ENCODE results near the gene HUWE1. TPM values are rescaled to one million over a fixed set of nuclear protein-coding genes. Genes with fewer than 3 reads are reported as not detected.
"Not testable (repeated sequence)": the region's sequence is repeated elsewhere in the genome, so short reads cannot be mapped to it uniquely, and the experiment has no call there.

The HUWE1 gene
- total and polyA plus RNA-seq, 3 experiments from 2014 or later, result 18.7 to 444 (median 437) TPM

GRCh38 chrX:53719666-53720065 lies 33.1 kb upstream of the HUWE1 start:
- Mint-ChIP-seq H3K27ac (peak overlapping the region in 1 of 8 donors; percentile 38), H3K4me1 (peaks cover 32 to 36% (median 34%) of the 10 kb centered on the region in 3 donors)
- POLR2A ChIA-PET; H3K36me3 Mint-ChIP-seq; H3K4me3 Mint-ChIP-seq; DNase-seq; H3K27me3 Mint-ChIP-seq; H3K27ac ChIP-seq (ENCODE audit: low read depth, low read length); H3K4me3 ChIP-seq (ENCODE audit: low read length); H3K9me3 Mint-ChIP-seq; CTCF ChIA-PET; H3K36me3 ChIP-seq (ENCODE audit: insufficient read depth, low read length); H3K9me3 ChIP-seq (ENCODE audit: low read length); H3K27me3 ChIP-seq (ENCODE audit: insufficient read depth, low read length, poor library complexity, severe bottlenecking): not testable (repeated sequence)
- H3K4me1 ChIP-seq (ENCODE audit: insufficient read depth, low read length), result peaks cover 32% of the 10 kb centered on the region

GRCh38 chrX:53718073-53718472 lies 31.6 kb upstream of the HUWE1 start:
- no peak for DNase-seq
- ChIA-PET CTCF (no interaction called here), POLR2A (no interaction called here)
- peak overlapping the region in 6 of 8 donors; percentile 26 to 81 (median 58) for H3K27ac Mint-ChIP-seq
- Histone ChIP-seq H3K27me3 (ENCODE audit: insufficient read depth, low read length, poor library complexity, severe bottlenecking) (no peaks in the 10 kb centered on the region), H3K4me3 (ENCODE audit: low read length) (no peak overlapping the region), H3K4me1 (ENCODE audit: insufficient read depth, low read length) (peaks cover 46% of the 10 kb centered on the region), H3K27ac (ENCODE audit: low read depth, low read length) (no peak overlapping the region), H3K36me3 (ENCODE audit: insufficient read depth, low read length) (no peaks in the 10 kb centered on the region), H3K9me3 (ENCODE audit: low read length) (no peaks in the 10 kb centered on the region)
- no peaks in the 10 kb centered on the region for H3K36me3 Mint-ChIP-seq
- H3K27me3 Mint-ChIP-seq, result peaks cover 0 to 1% of the 10 kb centered on the region in 2 donors
- H3K9me3 Mint-ChIP-seq, result no peaks in the 10 kb centered on the region
- H3K4me3 Mint-ChIP-seq, result no peak overlapping the region
- H3K4me1 Mint-ChIP-seq, result peaks cover 47 to 51% (median 50%) of the 10 kb centered on the region in 3 donors

DNA sequence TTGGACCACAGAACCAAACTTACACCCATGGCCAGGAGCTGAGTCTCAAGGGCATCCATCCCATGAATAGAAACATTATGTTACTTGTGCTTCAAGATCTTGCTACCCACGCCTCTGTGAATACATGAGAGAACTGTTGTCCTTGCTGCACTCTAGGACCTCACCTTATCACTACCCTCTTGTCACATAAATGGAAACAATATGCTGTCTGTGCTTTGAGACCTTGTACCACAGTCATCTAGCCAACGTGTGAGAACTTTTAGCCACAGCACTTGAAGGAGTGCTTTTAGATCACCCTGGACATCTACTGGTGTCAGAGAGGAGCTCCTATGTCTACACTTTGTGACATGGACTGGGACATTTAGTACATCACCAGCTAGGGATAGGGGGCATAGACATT lies 30.7 kb upstream of the HUWE1 start:
- peaks cover 0 to 1% of the 10 kb centered on the region in 2 donors for H3K27me3 Mint-ChIP-seq

GRCh38 chrX:53716328-53717088 lies 30.0 kb upstream of the HUWE1 start:
- H3K4me1 ChIP-seq (ENCODE audit: insufficient read depth, low read length), result peaks cover 46% of the 10 kb centered on the region

More for the DNA sequence above, 30.7 kb upstream of the HUWE1 start:
- no peak overlapping the region for H3K27ac ChIP-seq (ENCODE audit: low read depth, low read length)
- H3K4me1 ChIP-seq (ENCODE audit: insufficient read depth, low read length), result peaks cover 46% of the 10 kb centered on the region
- Mint-ChIP-seq H3K27ac (peak overlapping the region; percentile 94 to 99 (median 96)), H3K4me1 (peaks cover 47 to 51% (median 50%) of the 10 kb centered on the region in 3 donors), H3K36me3 (no peaks in the 10 kb centered on the region), H3K9me3 (no peaks in the 10 kb centered on the region), H3K4me3 (peak overlapping the region in 4 of 7 donors; percentile 6 to 38 (median 26))
- H3K9me3 ChIP-seq (ENCODE audit: low read length), result no peaks in the 10 kb centered on the region
- CTCF ChIA-PET, result interaction anchor here (1.1 kb wide), 1 partner anchor 34 kb away, joined by 3 read pairs; no protein-coding TSS in a partner anchor
- no peak for DNase-seq
- H3K4me3 ChIP-seq (ENCODE audit: low read length), result peak overlapping the region; percentile 13
- H3K36me3 ChIP-seq (ENCODE audit: insufficient read depth, low read length), result no peaks in the 10 kb centered on the region
- no peaks in the 10 kb centered on the region for H3K27me3 ChIP-seq (ENCODE audit: insufficient read depth, low read length, poor library complexity, severe bottlenecking)
- POLR2A ChIA-PET, result interaction anchor here (1.1 to 1.5 kb wide), 2 partner anchors 17 to 33 kb away, joined by 3 to 7 read pairs; no protein-coding TSS in a partner anchor

DNA sequence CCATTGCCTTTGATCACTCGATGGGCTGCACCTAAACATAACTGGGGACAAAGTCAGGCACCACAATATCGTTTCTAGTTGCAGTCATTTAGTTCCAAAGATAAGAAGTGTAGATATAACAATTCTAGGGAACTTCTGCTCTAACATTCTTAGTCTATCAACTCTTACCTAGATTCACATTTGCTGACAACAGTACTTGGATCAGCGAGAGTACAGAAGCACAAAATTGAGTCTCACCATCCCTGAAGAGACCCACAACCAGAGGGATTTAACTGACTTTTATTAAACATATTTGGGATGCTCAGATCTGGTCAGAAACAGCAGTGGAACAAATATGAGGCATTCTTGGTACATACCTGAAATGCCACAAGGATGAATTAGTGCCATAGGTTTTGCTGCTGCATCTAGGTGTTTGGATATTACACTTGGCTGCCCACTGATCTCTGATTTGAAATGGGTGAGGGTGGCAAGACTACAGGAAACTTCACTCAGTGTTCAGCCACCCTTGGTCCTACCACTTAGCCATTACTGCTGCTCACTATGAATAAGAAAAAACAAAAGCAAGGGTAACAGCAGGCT lies 28.9 kb upstream of the HUWE1 start:
- Histone ChIP-seq H3K4me1 (ENCODE audit: insufficient read depth, low read length) (peaks cover 46% of the 10 kb centered on the region), H3K27me3 (ENCODE audit: insufficient read depth, low read length, poor library complexity, severe bottlenecking) (no peaks in the 10 kb centered on the region), H3K36me3 (ENCODE audit: insufficient read depth, low read length) (no peaks in the 10 kb centered on the region), H3K27ac (ENCODE audit: low read depth, low read length) (peak overlapping the region; percentile 65), H3K4me3 (ENCODE audit: low read length) (no peak overlapping the region), H3K9me3 (ENCODE audit: low read length) (no peaks in the 10 kb centered on the region)
- H3K4me1 Mint-ChIP-seq, result peaks cover 47 to 51% (median 50%) of the 10 kb centered on the region in 3 donors
- H3K9me3 Mint-ChIP-seq, result no peaks in the 10 kb centered on the region
- H3K27me3 Mint-ChIP-seq, result peaks cover 0 to 1% of the 10 kb centered on the region in 2 donors
- peak overlapping the region in 6 of 7 donors; percentile 80 to 92 (median 85) for H3K4me3 Mint-ChIP-seq
- no peaks in the 10 kb centered on the region for H3K36me3 Mint-ChIP-seq
- peak overlapping the region; percentile 94 to 99 (median 96) for H3K27ac Mint-ChIP-seq
- no peak for DNase-seq
- ChIA-PET CTCF (interaction anchor here (0.8 to 1.7 kb wide), 5 partner anchors 18 to 116 kb away, joined by 3 to 10 read pairs (median 4); partner anchors contain the start of gene HUWE1), POLR2A (interaction anchor here (1.5 to 3.1 kb wide), 3 partner anchors 29 to 32 kb away, joined by 7 to 14 read pairs (median 10); partner anchors contain the start of gene HUWE1)

More at GRCh38 chrX:53716328-53717088, 30.0 kb upstream of the HUWE1 start:
- H3K9me3 Mint-ChIP-seq, result no peaks in the 10 kb centered on the region
- H3K4me1 Mint-ChIP-seq, result peaks cover 47 to 51% (median 50%) of the 10 kb centered on the region in 3 donors
- peaks cover 0 to 1% of the 10 kb centered on the region in 2 donors for H3K27me3 Mint-ChIP-seq
- H3K27ac Mint-ChIP-seq, result peak overlapping the region; percentile 94 to 99 (median 96)
- H3K36me3 Mint-ChIP-seq, result no peaks in the 10 kb centered on the region
- no peaks in the 10 kb centered on the region for H3K36me3 ChIP-seq (ENCODE audit: insufficient read depth, low read length)
- H3K4me3 ChIP-seq (ENCODE audit: low read length), result peak overlapping the region; percentile 51
- POLR2A ChIA-PET, result interaction anchor here (1.1 to 3.1 kb wide), 3 partner anchors 17 to 33 kb away, joined by 3 to 14 read pairs (median 7); partner anchors contain the start of gene HUWE1
- CTCF ChIA-PET, result interaction anchor here (1.1 kb wide), 1 partner anchor 33 kb away, joined by 3 read pairs; no protein-coding TSS in a partner anchor
- peak; percentile 4 to 76 (median 57) for DNase-seq
- peak overlapping the region; percentile 65 for H3K27ac ChIP-seq (ENCODE audit: low read depth, low read length)
- no peaks in the 10 kb centered on the region for H3K9me3 ChIP-seq (ENCODE audit: low read length)
- H3K27me3 ChIP-seq (ENCODE audit: insufficient read depth, low read length, poor library complexity, severe bottlenecking), result no peaks in the 10 kb centered on the region
- H3K4me3 Mint-ChIP-seq, result peak overlapping the region; percentile 38 to 82 (median 69)

- H3K4me1 ChIP-seq (ENCODE audit: insufficient read depth, low read length), result peaks cover 46% of the 10 kb centered on the region
- no peaks in the 10 kb centered on the region for H3K36me3 ChIP-seq (ENCODE audit: insufficient read depth, low read length)
- peak overlapping the region; percentile 94 to 99 (median 96) for H3K27ac Mint-ChIP-seq
- H3K27me3 ChIP-seq (ENCODE audit: insufficient read depth, low read length, poor library complexity, severe bottlenecking), result no peaks in the 10 kb centered on the region
- H3K36me3 Mint-ChIP-seq, result peaks cover 0 to 2% (median 0%) of the 10 kb centered on the region in 3 donors
- no peaks in the 10 kb centered on the region for H3K9me3 Mint-ChIP-seq
- peaks cover 47 to 51% (median 50%) of the 10 kb centered on the region in 3 donors for H3K4me1 Mint-ChIP-seq
- peak overlapping the region; percentile 79 to 92 (median 84) for H3K4me3 Mint-ChIP-seq
- peak; percentile 30 to 77 (median 56) for DNase-seq
- POLR2A ChIA-PET, result interaction anchor here (1.5 to 3.1 kb wide), 2 partner anchors 29 to 31 kb away, joined by 10 to 14 read pairs; partner anchors contain the start of gene HUWE1
- no peaks in the 10 kb centered on the region for H3K9me3 ChIP-seq (ENCODE audit: low read length)
- H3K27ac ChIP-seq (ENCODE audit: low read depth, low read length), result peak overlapping the region; percentile 75
- CTCF ChIA-PET, result interaction anchor here (0.8 to 1.7 kb wide), 6 partner anchors 8 to 117 kb away, joined by 3 to 10 read pairs (median 4); partner anchors contain the start of gene HUWE1
- H3K27me3 Mint-ChIP-seq, result peaks cover 0 to 3% of the 10 kb centered on the region in 2 donors
- peak overlapping the region; percentile 29 for H3K4me3 ChIP-seq (ENCODE audit: low read length)
Measured at GRCh38 chrX:53714580-53715345, 28.2 kb upstream of the HUWE1 start.

DNA sequence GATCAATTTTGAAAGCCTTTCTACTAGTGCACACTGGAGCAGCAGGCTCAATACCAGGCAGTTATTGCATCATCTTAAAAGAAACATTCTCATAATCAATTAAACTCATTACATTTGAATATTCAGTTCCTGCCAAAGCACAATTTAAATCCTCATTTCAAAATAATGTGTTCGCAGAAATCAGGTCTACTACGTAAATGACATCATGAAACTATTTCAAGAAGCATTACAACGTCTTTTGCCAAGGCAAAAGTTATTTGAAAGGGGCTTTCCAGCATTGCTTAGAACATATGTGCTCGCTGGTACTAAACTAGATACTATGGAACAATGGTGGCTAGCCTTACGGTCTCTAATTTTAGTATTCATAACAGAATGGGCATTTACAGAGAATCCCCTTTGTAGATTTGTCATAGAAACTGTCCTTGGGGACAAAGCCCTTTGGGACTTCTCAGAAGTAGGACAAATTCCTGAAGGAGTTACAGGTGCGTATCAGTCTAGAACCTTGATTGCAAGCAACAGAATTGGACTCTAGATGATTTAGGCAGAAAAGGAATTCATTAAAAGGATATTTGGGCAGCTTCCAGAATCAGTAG lies 27.6 kb upstream of the HUWE1 start:
- CTCF ChIA-PET, result interaction anchor here (1.0 to 1.7 kb wide), 3 partner anchors 9 to 30 kb away, joined by 4 to 10 read pairs (median 4); no protein-coding TSS in a partner anchor
- H3K4me1 Mint-ChIP-seq, result peaks cover 47 to 51% (median 50%) of the 10 kb centered on the region in 3 donors

More for the DNA sequence above, 27.6 kb upstream of the HUWE1 start:
- H3K27ac ChIP-seq (ENCODE audit: low read depth, low read length), result peak overlapping the region; percentile 75
- no peaks in the 10 kb centered on the region for H3K36me3 ChIP-seq (ENCODE audit: insufficient read depth, low read length)
- DNase-seq, result peak in 2 of 5 donors; percentile 9 to 22
- Mint-ChIP-seq H3K4me3 (peak overlapping the region; percentile 79 to 92 (median 84)), H3K27me3 (peaks cover 0 to 2% of the 10 kb centered on the region in 2 donors), H3K9me3 (no peaks in the 10 kb centered on the region), H3K36me3 (peaks cover 0 to 4% (median 0%) of the 10 kb centered on the region in 3 donors), H3K27ac (peak overlapping the region; percentile 94 to 99 (median 96))
- H3K27me3 ChIP-seq (ENCODE audit: insufficient read depth, low read length, poor library complexity, severe bottlenecking), result no peaks in the 10 kb centered on the region
- no peaks in the 10 kb centered on the region for H3K9me3 ChIP-seq (ENCODE audit: low read length)
- H3K4me1 ChIP-seq (ENCODE audit: insufficient read depth, low read length), result peaks cover 46% of the 10 kb centered on the region
- H3K4me3 ChIP-seq (ENCODE audit: low read length), result peak overlapping the region; percentile 29
- POLR2A ChIA-PET, result interaction anchor here (1.5 to 3.1 kb wide), 2 partner anchors 28 to 30 kb away, joined by 10 to 14 read pairs; partner anchors contain the start of gene HUWE1

All from CD8-positive, alpha-beta memory T cell (primary cell).